ENCODE results near the gene DNAJA1. TPM values are rescaled to one million over a fixed set of nuclear protein-coding genes. Genes with fewer than 3 reads are reported as not detected.

The DNAJA1 gene
- total RNA-seq, 1 experiment from 2014 or later, result 58.2 TPM

GRCh38 chr9:33022755-33023154 lies 2.3 kb upstream of the DNAJA1 start:
- CTCF ChIA-PET, result interaction anchor here (1.0 to 1.8 kb wide), 2 partner anchors 19 to 141 kb away, joined by 3 to 6 read pairs; no protein-coding TSS in a partner anchor
- no peaks in the 10 kb centered on the region for H3K9me3 Mint-ChIP-seq (ENCODE audit: unreplicated experiment)
- no peak for DNase-seq (ENCODE audit: unreplicated experiment)
- H3K36me3 Mint-ChIP-seq (ENCODE audit: insufficient read depth, unreplicated experiment), result peaks cover 68% of the 10 kb centered on the region
- intact Hi-C loops (cut with micrococcal nuclease), result no loop called here
- TF ChIP-seq, protein P1, sequence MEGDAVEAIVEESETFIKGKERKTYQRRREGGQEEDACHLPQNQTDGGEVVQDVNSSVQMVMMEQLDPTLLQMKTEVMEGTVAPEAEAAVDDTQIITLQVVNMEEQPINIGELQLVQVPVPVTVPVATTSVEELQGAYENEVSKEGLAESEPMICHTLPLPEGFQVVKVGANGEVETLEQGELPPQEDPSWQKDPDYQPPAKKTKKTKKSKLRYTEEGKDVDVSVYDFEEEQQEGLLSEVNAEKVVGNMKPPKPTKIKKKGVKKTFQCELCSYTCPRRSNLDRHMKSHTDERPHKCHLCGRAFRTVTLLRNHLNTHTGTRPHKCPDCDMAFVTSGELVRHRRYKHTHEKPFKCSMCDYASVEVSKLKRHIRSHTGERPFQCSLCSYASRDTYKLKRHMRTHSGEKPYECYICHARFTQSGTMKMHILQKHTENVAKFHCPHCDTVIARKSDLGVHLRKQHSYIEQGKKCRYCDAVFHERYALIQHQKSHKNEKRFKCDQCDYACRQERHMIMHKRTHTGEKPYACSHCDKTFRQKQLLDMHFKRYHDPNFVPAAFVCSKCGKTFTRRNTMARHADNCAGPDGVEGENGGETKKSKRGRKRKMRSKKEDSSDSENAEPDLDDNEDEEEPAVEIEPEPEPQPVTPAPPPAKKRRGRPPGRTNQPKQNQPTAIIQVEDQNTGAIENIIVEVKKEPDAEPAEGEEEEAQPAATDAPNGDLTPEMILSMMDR (IDR thresholded peaks at IDR 0.05; ENCODE audit: unreplicated experiment), result no peak
- POLR2A ChIA-PET, result interaction anchor here (0.6 to 5.7 kb wide), 5 partner anchors 9 to 108 kb away, joined by 3 to 109 read pairs (median 4); partner anchors contain the start of gene APTX
- BruUV-seq (replicated peaks), result no TSS peak
- peak overlapping the region; percentile 31 for H3K4me3 Mint-ChIP-seq (ENCODE audit: unreplicated experiment)
- peaks cover 30% of the 10 kb centered on the region for H3K4me1 Mint-ChIP-seq (ENCODE audit: insufficient read depth, unreplicated experiment)
- no peak overlapping the region for H3K27ac Mint-ChIP-seq (ENCODE audit: low read depth, unreplicated experiment)
- H3K27me3 Mint-ChIP-seq (ENCODE audit: insufficient read depth, unreplicated experiment), result no peaks in the 10 kb centered on the region

DNA sequence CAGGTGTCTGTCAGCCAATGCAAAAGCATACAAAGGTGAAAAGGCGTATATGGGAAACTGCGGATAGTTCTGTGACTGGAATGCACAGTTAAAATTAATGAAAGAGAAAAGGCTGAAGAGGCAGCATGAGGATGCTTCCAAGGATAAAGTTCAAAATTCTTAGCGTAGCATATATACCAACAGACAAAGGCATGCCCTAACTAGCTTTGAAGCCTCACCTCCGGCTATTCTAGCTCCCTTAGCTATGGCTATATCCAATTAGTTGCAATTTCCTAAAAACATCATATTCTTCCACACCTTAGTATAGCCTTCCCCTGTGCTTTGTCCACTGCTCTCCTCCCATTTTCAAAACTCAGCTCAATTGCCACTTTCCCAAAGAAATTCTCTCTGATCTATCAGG lies 1.4 kb upstream of the DNAJA1 start:
- Mint-ChIP-seq H3K27me3 (ENCODE audit: insufficient read depth, unreplicated experiment) (no peaks in the 10 kb centered on the region), H3K4me3 (ENCODE audit: unreplicated experiment) (peak overlapping the region; percentile 93), H3K27ac (ENCODE audit: low read depth, unreplicated experiment) (peak overlapping the region; percentile 94), H3K9me3 (ENCODE audit: unreplicated experiment) (no peaks in the 10 kb centered on the region), H3K36me3 (ENCODE audit: insufficient read depth, unreplicated experiment) (peaks cover 74% of the 10 kb centered on the region), H3K4me1 (ENCODE audit: insufficient read depth, unreplicated experiment) (peaks cover 30% of the 10 kb centered on the region)
- ChIA-PET CTCF (interaction anchor here (1.0 to 1.8 kb wide), 2 partner anchors 16 to 20 kb away, joined by 3 to 6 read pairs; no protein-coding TSS in a partner anchor), POLR2A (interaction anchor here (0.6 to 9.6 kb wide), 16 partner anchors 10 to 703 kb away, joined by 3 to 153 read pairs (median 10); partner anchors contain the start of genes APTX, BAG1, NFX1 and SMU1)
- BruUV-seq (replicated peaks), result no TSS peak
- TF ChIP-seq, protein P1 (IDR thresholded peaks at IDR 0.05; ENCODE audit: unreplicated experiment), result no peak
- DNase-seq (ENCODE audit: unreplicated experiment), result no peak
- intact Hi-C loops (cut with micrococcal nuclease), result loop anchor here (2.0 kb wide), 1 partner anchor 23 kb away; the partner anchor contains the start of gene APTX

- Mint-ChIP-seq H3K4me3 (ENCODE audit: unreplicated experiment) (peak overlapping the region; percentile 93), H3K27ac (ENCODE audit: low read depth, unreplicated experiment) (peak overlapping the region; percentile 94), H3K9me3 (ENCODE audit: unreplicated experiment) (no peaks in the 10 kb centered on the region), H3K4me1 (ENCODE audit: insufficient read depth, unreplicated experiment) (peaks cover 36% of the 10 kb centered on the region), H3K27me3 (ENCODE audit: insufficient read depth, unreplicated experiment) (no peaks in the 10 kb centered on the region), H3K36me3 (ENCODE audit: insufficient read depth, unreplicated experiment) (peaks cover 74% of the 10 kb centered on the region)
- TF ChIP-seq, protein P1 (IDR thresholded peaks at IDR 0.05; ENCODE audit: unreplicated experiment), result no peak
- ChIA-PET CTCF (interaction anchor here (0.6 to 1.1 kb wide), 4 partner anchors 13 to 1905 kb away, joined by 3 read pairs; no protein-coding TSS in a partner anchor), POLR2A (interaction anchor here (0.5 to 9.6 kb wide), 44 partner anchors 11 to 1019 kb away, joined by 3 to 153 read pairs (median 4); partner anchors contain the start of genes APTX, BAG1, NFX1 and SMIM27)
- intact Hi-C loops (cut with micrococcal nuclease), result loop anchor here (2.0 kb wide), 1 partner anchor 24 kb away; the partner anchor contains the start of gene APTX
- TSS peak; percentile 45 for BruUV-seq (replicated peaks)
- DNase-seq (ENCODE audit: unreplicated experiment), result peak; percentile 40
Measured at GRCh38 chr9:33024126-33024965, 727 bp upstream of the DNAJA1 start.

Measured in MCF 10A (cell line).